Vagina (tissue), 2 donors: ENCODE data around the gene DYNC1I1.

Experiments used
- CTCF ChIP-seq, 3 experiments: fragments of 450-650 bp in 2 of 3; fragments of 200-600 bp in 1 of 3; sonication (generic) in 1 of 3; IDR thresholded peaks; one replicate each; pipeline ENCODE4 v1.5.1; 2017 to 2019; ENCODE audit warnings: antibody characterized with exemption in 3 of 3, mild to moderate bottlenecking in 2 of 3, moderate library complexity in 2 of 3
- POLR2A ChIP-seq, 2 donors: fragments of 450-650 bp; IDR thresholded peaks; one replicate each; pipeline ENCODE4 v1.6.1; 2017; ENCODE audit warnings: antibody characterized with exemption in 2 of 2, mild to moderate bottlenecking in 2 of 2, moderate library complexity in 2 of 2

GRCh38 chr7:96102096-96102811 lies 329.9 kb downstream of the DYNC1I1 start:
- TF ChIP-seq CTCF (IDR thresholded peaks at IDR 0.05) (no peak), POLR2A (IDR thresholded peaks at IDR 0.05) (no peak)
